HG03095 (cell line): Measurements from ENCODE around the gene ANKRD36.
"Not testable (repeated sequence)": the region's sequence is repeated elsewhere in the genome, so short reads cannot be mapped to it uniquely, and the experiment has no call there.

Experiments used
- ATAC-seq: cut with Tn5 transposase; IDR thresholded peaks from one replicate; pipeline ENCODE4 v1.9.1; 2021; ENCODE audit warnings: moderate library complexity; ENCODE audit not compliant: unreplicated experiment

The ANKRD36 gene

GRCh38 chr2:97112320-97113049 lies 468 bp upstream of the ANKRD36 start:
- not testable (repeated sequence) for ATAC-seq

- not testable (repeated sequence) for ATAC-seq
Observed at GRCh38 chr2:97113882-97114255, 916 bp downstream of the ANKRD36 start.

DNA sequence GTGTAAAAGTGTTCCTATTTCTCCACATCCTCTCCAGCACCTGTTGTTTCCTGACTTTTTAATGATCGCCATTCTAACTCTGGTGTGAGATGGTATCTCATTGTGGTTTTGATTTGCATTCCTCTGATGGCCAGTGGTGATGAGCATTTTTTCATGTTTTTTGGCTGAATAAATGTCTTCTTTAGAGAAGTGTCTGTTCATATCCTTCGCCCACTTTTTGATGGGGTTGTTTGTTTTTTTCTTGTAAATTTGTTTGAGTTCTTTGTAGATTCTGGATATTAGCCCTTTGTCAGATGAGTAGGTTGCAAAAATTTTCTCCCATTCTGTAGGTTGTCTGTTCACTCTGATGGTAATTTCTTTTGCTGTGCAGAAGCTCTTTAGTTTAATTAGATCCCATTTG lies 16.1 kb downstream of the ANKRD36 start:
- ATAC-seq, result not testable (repeated sequence)

GRCh38 chr2:97144016-97144415 lies 31.1 kb downstream of the ANKRD36 start:
- ATAC-seq, result not testable (repeated sequence)

DNA sequence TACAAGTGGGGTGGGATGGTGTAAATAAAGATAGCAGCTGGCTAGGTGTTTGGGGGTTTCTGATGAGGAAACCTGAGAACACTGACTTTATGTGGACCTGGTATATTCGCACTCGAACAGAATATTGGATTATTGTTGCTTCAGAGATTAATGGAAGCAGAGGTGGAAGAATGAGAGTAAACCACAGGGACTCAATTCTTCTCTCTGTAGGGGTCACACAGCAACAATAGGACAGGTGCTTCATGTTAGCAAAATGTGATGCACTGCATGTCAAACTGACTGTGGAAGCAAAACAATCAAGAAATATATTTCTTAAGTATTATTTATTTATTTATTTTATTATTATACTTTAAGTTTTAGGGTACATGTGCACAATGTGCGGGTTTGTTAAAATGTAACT lies 53.6 kb downstream of the ANKRD36 start:
- ATAC-seq, result not testable (repeated sequence)

- not testable (repeated sequence) for ATAC-seq
Observed at GRCh38 chr2:97167938-97168337, 55.0 kb downstream of the ANKRD36 start.

- ATAC-seq, result not testable (repeated sequence)
Observed at GRCh38 chr2:97168583-97168982, 55.6 kb downstream of the ANKRD36 start.

DNA sequence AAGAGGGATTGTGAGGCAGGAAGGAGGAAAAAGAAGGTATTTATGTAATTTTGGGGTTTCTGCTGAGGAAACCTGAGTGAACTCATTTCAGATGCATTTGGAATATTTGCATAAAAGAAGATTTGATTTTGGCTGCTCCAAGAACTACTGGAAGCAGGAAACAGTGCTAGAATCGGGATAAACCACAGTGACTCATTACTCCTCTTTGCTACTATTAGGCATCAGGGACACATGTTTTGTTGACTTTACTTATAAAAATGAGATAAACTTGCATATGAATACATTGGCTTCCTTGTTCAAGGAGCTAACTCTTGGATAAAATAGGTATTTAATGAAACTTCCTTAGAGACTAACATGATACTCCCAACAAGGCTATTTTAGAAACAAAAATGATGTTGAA lies 67.4 kb downstream of the ANKRD36 start:
- not testable (repeated sequence) for ATAC-seq

DNA sequence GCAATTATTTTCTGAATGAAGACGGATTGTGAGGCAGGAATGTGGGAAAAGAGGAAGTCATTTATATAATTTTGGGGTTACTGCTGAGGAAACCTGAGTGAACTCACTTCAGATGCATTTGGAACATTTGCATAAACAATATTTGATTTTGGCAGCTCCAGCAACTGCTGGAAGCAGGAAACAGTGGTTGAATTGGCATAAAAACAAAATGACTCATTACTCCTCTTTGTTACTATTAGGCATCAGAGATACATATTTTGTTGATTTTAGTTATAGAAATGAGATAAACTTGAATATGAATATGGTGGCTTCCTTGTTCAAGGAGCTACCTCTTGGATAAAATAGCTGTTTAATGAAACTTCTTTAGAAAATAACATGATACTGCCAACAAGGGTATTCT lies 82.4 kb downstream of the ANKRD36 start:
- not testable (repeated sequence) for ATAC-seq

DNA sequence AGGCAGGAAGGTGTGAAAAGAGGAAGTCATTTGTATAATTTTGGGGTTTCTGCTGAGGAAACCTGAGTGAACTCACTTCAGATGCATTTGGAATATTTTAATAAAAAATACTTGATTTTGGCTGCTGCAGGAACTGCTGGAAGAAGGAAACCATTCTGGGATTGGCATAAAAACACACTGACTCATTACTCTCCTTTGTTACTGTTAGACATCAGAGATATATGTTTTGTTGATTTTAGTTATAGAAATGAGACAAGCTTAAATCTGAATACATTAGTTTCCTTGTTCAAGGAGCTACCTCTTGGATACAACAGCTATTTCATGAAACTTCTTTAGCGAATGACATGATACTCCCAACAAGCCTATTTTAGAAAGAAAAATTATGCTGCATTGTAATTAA lies 84.3 kb downstream of the ANKRD36 start:
- not testable (repeated sequence) for ATAC-seq

DNA sequence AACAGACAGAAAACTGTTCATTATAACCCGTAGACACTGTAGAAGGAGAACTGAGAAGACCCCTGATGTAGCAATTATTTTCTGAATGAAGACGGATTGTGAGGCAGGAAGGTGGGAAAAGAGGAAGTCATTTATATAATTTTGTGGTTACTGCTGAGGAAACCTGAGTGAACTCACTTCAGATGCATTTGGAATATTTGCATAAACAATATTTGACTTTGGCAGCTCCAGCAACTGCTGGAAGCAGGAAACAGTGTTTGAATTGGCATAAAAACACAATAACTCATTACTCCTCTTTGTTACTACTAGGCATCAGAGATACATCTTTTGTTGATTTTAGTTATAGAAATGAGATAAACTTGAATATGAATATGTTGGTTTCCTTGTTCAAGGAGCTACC lies 87.9 kb downstream of the ANKRD36 start:
- ATAC-seq, result not testable (repeated sequence)

- ATAC-seq, result not testable (repeated sequence)
Observed at GRCh38 chr2:97202643-97203250, 89.8 kb downstream of the ANKRD36 start.

DNA sequence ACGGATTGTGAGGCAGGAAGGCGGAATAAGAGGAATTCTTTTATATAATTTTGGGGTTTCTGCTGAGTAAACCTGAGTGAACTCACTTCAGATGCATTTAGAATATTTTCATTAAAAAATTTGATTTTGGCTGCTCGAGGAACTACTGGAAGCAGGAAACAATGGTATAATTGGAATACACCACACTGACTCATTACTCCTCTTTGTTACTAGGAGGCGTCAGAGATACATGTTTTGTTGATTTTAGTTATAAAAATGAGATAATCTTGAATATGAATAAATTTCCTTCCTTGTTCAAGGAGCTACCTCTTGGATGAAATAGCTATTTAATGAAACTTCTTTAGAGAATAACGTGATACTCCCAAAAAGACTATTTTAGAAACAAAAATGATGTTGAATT lies 97.4 kb downstream of the ANKRD36 start:
- ATAC-seq, result no peak

DNA sequence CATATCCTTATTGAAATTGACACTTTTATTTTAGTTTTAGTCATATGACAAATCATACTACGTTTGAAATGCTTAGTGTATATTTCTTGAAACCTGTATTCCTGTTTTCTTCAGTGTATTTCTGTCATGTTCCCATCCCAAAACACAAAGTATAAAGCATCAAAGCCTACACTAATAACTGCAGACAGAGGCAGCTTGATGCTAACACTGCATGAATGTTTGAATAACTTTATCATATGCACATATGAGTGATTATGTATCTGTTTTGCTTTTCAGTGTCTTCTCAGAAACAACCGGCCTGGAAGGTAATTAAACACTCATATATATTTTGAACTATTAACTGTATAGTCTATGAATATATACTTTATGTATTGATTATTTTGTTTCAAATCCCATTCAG lies 102.1 kb downstream of the ANKRD36 start:
- ATAC-seq, result not testable (repeated sequence)

GRCh38 chr2:97230848-97231585 lies 118.1 kb downstream of the ANKRD36 start:
- ATAC-seq, result not testable (repeated sequence)

DNA sequence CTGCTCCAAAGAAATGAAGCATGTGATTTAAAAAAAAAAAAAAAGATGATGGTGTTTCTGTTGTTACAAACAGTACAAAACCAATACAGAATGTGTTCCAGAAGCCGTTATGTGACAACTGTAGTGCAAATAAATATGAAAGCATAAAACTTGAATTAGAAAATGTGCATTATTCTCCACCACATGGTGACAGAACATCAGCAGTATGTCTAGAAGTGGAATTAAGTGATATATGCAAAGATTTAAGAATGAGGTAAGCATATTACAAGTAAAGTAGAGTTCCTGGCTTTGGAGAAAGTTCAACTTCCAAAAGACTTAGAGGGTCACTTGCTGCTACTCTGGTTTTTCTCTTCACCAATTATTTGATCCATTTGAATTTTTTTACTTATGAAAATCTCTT lies 120.0 kb downstream of the ANKRD36 start:
- ATAC-seq, result not testable (repeated sequence)

DNA sequence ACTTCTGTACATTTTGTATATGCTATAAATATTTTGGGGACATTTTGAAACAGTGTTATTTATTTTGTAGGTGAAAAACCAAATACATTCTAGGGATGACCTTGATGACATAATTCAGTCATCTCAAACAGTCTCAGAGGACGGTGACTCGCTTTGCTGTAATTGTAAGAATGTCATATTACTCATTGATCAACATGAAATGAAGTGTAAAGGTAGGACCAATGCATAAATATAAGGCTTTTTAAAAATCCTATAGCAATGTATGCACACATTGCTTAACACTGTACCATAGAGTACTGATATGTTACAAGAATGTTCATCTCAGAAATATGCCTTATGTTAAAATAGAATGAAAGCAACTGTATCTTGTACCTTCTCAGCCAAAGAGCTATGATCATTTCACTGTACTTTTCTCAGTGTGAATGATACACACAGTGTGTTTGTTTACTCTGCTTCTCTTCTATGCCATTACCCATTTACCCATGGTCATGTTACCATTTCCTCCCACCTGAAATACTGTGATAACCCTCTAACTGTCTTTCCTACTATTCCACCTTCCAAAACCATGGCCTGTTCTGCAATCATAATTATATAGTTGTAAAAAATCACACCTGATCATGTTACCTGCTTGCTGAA lies 120.8 kb downstream of the ANKRD36 start:
- ATAC-seq, result not testable (repeated sequence)

DNA sequence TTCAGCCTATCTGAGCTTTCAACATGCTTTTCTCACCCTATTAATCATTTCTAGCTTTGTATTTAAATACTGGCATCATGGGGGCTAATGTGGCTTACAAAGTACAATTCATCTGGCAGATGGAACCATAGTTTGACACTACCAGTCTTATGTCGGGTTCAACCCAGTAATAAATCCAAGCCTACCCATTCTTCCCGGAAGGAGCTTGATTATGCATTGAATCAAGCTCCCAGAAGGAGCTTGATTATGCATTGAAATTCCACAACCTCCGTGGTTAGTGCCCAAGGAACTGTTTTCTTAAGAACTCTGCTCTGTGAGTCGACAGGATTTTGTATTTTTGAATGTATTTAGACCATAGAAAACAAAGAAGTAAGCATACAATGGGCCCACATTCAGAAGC lies 148.2 kb downstream of the ANKRD36 start:
- not testable (repeated sequence) for ATAC-seq

- not testable (repeated sequence) for ATAC-seq
Observed at GRCh38 chr2:97266449-97266848, 153.5 kb downstream of the ANKRD36 start.

DNA sequence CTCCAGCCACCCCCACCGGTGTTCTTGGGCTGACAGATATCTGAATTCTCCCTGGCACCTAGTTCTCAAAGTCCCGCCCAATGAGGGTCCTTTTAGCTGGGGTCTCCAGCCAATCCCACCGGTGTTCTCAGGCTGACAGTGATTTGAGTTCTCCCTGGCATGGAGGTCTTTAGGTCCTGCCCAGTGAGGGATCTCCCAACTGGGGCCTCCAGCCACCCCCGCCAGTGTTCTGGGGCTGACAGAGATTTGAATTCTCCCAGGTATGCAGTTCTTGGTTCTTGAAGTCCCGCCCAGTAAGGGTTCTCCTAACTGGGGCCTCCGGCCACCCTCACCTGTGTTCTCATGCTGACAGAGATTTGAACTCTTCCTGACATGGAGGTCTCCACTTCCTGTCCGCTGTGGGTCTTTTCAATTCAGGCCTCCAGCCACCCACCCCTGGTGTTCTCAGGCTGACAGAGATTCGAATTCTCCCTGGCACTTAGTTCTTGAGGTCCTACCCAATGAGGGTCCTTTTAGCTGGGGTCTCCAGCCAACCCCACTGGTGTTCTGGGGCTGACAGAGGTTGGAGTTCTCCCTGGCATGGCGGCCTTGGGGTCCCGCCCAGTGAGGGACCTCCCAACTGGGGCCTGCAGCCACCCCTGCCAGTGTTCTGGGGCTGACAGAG lies 154.6 kb downstream of the ANKRD36 start:
- no peak for ATAC-seq
